Activated gamma-delta T cell treated with anti-CD3 and anti-CD28 coated beads, Interleukin-2, amount 50 U/mL, for 16 hours (primary cell): Measurements from ENCODE around the gene ZDHHC14.

Experiments
- DNase-seq: peaks from one replicate; pipeline ENCODE4 v3.0.0-alpha.2; 2020; ENCODE audit warnings: low read depth

ZDHHC14 gene

DNA sequence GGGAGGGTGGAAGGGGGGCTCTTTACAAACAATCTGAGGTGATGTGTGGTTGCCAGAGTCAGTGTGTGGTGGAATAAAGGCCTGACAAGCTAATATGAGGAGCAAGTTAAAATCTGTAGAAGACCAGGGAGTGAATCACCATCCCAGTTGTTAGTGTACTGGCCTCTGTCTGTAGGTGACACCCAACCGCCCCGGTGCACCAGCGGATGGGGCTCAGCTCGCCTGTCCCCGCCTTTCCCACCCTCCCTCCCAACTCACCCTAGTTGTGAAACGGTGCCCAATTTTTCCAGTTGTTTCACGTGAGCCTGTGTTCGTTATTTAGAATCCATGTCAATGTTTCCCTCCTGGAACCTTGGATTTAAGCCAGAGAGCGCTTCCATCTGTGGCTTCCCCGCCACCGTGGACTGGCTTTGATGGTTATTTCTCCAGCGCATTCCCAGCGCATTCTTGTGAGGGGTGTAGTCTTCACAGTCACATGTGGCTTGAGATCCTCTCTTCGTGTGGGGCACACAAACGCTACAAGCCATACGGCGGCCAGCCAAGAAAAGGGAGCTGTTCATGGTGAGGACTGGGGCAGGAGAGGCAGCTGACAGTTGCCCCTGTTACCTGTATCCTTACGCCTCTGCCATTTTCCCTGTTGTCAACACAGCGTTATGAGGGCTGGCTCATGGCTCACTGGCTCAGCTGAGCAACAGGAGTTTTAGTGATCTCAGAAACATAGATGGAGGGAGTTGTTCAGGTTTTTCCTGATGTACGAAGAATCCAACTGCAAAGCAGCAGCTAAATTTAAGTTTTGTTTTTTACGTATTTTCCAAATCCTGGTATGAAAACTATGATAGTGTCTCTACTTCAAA, 137.6 kb downstream of the ZDHHC14 start:
- no peak for DNase-seq

DNA sequence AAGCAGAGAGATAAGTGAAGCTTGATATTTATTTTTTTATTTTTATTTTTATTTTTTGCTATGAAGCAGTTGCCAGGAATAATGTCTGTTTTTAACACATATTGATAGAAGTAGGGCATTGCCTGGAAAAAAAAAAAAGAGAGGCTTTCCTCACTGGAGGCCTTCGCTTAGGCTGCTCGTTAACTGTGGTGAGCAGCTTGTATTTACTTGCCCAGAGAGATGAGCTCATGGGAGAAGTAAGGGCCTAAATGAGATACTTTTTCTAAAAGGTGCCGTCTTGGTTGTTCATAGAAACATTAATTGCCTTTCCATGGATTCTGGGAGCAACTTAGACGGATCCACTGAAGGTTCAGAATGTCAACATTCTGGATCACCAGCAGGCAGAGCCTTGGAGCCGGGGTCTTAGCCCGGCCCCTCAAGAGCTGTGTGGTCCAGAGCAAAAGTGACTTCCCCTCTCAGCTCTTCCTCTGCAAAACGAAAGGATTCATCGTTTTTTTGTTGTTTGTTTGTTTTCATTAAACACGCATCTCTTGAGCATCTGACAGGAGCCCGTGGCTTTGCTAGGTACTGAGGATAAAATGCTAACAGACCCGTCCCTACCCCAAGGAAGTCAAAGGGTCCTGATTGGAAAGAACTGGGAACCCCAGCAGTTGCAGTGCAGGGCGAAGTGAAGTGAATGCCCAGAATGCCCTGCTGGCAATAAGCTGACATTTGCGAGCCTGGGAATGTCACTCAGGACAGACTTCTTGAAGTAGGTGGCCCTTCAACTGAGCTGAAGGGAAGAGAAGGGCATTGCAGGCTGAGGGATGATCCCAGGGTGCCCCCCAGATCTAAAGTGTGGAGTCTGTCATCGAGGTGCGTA, 138.5 kb downstream of the ZDHHC14 start:
- DNase-seq, result no peak

DNA sequence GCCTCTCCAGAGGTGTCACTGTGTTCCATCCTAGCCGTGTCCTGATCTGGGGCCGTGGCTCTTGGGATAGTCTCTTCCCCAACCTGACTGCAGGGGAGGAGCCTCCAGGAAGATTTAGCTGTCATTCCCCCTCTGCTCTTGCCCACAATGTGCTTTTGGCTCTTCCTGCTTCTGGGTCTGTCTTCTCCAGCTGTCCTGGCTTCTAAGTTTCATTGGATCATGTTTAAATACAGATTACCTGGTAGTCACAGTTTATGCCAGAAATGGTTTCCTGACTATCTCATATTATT, 139.1 kb downstream of the ZDHHC14 start:
- no peak for DNase-seq

DNA sequence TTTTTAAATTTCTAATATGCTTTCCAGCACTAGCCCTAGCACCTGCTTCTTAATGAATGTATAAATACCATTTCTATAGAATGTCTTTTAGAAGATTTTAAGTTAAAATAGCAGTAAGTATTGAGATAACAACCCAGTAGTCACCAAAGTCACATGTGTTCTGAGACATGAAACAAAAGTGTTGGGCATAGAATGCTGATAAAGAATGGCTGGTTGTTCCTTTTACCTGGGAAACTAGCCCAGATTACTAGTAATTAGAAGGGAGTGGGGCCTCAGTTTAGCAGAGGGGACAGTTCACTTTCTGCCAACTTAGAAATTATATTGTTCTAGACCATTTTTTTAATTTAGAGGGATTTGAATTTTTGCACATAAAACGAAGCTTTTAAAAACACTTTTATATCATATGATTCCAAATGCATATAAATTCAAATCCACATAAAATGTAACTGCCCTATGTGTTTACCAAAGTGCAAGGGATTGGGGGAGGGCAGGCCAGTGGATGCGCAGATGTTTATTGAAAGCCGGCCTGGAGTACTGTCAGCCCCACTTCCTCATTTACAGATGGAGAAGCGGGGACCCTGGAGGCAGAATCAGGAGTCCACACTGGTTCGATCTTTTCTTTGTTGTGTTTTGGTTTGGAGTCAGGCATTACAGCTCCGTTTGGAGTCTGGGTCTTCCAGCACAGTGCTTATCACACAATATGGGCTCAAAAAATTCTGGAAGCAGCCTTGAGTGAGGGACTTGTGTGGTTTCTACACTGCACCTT, 139.8 kb downstream of the ZDHHC14 start:
- no peak for DNase-seq

DNA sequence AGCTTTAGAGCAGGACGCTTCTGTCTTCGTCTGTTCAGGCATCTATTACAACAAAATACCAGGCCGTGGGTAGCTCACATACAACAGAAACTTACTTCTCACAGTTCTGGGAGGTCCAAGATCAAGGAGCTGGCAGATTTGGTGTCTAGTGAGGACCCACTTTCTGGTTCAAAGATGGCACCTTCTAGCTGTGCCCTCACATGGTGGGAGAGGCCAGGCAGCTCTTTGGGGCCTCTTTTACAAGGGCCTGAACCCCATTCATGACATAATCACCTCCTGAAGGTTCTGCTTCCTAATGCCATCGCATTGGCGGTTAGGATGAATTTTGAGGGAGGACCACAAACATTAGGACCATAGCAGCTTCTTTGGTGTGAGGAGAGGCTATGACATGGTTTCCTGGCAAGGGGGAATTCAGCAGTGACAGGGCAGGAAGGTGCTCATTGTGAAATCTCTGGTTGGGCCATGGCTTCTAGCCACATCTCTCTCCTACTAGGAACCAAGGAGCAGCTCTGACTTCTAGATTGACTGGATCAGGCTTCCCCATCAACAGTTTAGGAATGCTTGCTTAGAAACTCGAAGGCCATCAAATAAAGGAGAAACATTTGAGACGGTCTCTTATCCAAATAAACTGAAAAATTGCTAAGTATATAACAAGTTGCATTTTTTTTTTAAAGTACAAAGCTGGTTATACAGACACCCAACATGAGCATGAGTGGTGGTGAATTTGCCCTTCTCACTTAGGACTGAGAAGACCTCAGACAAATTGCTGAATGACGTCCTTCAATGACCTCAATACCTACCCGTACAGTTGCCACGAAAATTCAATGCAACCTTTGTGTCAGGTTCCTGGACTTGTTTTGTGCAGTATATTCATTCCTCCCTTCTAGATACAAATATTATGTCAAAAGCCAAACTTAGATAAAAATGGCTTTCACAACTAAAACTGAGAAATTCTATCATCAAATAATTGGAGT, 140.7 kb downstream of the ZDHHC14 start:
- no peak for DNase-seq

DNA sequence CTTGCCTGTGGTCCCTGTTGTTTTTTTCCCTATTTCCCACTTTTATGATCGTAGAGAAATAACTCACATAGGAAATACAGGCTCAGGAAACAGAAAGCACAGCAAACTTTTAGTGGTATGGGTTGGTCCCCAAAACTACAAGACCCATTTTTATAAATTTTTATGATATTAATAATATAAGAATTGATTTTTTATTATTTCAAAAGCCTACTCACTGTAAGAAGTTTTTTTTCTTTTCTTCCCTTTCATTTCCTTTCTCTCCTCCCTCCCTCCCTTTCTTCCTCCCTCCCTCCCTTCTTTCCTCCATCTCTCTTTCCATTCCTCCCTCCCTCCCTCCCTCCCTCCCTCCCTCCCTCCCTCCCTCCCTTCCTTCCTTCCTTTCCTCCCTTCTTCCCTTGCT, 141.5 kb downstream of the ZDHHC14 start:
- no peak for DNase-seq

DNA sequence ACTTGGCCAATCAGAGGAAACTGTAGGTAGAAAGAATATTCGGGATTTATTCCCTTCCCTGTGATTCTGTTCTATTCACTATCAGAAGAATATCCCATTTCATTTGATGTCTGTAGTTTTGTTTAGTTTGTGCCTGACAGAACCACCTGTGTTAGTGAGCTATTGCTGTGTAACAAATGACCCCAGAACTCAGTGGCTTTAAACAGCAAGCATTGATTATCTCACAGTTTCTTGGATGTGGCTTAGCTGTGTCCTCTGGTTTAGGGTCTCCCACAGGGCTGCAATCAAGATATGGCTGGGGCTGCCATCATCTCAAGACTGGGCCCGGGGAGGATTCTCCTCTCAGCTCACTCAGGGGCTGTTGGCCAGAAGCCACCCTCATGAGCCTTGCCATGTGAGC, 143.7 kb downstream of the ZDHHC14 start:
- DNase-seq, result no peak

DNA sequence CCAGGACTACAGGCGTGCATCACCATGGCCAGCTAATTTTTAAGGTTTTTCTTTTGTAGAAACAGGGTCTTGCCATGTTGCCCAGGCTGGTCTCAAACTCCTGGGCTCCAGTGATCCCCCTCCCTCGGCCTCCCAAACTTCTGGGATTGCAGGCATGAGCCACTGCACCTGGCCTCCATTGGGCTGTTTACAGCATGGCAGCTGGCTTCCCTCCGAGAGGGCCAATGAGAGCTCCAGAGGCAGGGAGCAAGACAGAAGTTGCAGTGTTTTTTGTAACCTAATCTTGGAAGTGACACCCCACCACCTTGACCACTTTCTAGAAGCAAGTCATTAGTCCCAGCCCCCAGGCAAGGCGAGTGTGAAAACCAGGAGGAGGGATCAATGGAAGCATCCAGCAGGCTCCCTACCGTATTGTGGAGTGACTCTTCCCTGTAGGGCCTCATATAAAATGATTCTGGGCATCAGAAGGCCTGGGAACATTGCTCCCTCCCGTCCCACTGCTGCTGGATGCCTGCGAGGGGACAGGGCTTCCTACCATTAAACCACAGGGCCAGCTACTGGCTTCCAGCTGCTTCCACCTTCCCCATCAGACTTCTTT, 144.4 kb downstream of the ZDHHC14 start:
- no peak for DNase-seq

DNA sequence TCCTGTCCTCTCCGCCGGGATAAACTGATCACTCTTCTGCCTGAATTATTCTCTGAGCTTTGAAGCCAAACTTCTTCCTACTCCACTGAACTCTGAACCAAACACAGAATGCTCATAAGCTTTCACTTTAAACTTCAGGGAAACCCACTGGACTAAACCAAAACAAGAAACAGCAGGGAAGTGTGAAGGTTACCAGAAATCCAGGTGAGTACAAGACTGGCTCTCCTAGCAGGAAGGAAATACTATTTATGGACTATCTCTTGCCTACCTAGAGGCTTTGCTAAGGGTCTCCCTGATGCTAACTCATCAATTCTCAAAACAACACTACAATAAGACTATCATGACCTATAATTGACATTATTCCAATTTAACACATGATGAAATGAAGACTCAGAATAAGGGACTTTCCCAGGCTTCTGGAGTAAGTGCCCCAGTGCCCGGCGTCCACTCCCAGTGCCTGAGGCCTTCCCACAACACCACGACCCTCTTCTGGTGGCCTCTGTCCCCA, 145.0 kb downstream of the ZDHHC14 start:
- DNase-seq, result no peak

DNA sequence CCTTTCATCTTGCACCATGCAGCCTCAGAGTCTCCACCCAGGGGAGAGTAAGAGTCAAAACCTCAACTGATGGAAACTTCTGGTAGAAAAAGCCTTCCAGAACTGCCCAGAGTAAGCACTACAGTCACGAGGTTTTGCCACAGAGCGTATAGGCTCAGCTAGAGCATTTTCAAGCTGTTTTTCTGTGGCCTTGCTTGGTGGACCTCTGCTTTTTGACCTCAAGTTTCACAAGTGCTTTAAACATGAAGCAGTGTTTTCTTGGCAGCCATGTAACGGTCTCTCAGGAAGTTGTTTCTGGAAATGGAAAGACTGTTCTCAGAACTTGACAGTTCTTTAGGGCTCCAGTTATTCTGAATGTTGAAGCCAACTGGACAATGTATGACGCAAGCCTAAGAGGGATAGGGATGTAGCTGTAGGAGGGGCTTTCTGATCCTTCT, 146.5 kb downstream of the ZDHHC14 start:
- DNase-seq, result no peak

DNA sequence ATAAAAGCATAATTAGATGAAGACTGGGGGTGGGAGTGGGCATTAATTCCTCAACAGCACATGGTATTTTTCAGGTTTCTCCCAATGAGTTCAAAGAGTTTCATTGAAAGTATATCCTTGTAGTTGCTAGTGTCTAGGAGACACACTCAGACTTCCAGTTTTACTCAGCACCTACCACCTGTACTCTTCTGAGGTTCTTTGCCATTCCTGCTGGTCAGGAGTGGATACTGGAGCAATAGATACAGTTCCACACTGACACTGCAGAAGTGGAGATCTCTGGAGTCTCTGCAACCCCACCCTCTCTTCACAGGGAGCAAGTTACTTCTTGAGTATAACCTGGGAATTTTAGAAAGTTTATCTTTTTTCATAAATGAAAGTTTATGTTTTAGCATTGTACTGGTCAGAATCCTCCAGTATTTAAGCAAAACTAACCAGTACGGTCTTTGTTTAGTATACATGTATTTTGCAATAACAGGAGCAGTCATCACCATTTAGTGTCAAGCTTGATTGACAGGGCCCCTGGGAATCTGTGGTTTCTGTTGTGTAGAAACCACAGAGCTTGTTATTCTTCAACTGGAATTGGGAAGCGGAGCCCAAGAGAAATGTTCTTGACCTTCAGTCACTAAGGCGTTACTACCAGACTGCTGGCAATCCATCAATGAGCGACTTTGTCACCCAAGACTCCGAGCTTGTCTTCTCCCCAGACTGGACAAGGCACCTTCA, 148.1 kb downstream of the ZDHHC14 start:
- DNase-seq, result no peak

DNA sequence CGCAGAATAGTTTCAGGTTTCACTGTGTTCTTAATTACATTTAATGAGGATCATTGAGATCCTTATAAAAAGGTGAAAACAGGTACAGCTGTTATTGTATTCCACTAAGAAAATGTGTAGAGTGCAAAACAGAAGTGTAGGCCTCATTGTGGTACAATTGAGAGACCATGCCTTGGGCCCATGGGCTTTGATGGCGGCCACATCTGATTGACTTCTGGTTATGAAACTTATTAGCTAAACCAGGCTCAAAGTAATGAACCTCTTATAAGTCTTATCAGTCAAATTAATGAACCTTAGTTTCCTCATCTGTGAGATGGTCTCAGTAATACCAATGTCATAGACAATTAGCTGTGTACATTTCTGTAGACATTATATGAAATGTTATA, 148.7 kb downstream of the ZDHHC14 start:
- no peak for DNase-seq

DNA sequence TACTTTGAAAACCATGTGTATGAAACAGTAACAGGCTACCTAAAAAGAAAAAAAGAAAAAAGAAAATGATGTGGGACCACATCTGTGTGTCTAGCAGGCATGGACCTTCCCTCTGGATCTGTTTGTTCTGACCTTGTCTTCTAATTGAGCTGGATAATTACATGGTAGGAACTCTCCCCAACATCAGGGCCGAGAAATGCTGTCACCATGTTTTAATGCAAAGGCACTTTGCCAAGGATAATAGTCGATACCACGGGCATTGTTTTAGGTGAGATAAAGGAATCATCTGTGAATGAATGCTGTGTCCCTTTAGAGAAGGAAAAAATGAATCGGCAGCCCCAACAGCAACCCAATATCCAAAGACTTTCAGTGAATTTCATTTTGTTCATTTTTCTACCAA, 149.1 kb downstream of the ZDHHC14 start:
- no peak for DNase-seq

DNA sequence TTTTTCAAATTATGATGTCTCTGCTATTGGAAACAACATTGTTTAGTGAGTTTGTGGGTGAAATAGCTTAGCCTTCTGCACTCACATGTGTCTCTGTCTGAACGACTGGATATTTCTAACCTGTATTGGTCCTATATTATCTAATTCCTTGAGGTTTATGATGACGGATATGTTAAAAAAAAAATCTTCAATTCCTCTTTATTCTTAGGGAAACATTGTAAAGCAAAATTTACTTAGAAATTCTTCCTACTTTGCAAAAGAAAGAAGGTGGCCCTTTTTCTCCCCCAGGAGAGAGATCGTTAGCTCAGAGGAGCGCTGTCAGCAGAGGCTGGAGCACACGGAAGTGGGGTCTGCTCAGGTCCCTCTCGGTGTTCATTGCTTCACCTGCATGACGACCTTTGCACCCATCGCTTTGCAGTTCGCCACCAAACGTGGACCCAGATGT, 149.8 kb downstream of the ZDHHC14 start:
- no peak for DNase-seq

DNA sequence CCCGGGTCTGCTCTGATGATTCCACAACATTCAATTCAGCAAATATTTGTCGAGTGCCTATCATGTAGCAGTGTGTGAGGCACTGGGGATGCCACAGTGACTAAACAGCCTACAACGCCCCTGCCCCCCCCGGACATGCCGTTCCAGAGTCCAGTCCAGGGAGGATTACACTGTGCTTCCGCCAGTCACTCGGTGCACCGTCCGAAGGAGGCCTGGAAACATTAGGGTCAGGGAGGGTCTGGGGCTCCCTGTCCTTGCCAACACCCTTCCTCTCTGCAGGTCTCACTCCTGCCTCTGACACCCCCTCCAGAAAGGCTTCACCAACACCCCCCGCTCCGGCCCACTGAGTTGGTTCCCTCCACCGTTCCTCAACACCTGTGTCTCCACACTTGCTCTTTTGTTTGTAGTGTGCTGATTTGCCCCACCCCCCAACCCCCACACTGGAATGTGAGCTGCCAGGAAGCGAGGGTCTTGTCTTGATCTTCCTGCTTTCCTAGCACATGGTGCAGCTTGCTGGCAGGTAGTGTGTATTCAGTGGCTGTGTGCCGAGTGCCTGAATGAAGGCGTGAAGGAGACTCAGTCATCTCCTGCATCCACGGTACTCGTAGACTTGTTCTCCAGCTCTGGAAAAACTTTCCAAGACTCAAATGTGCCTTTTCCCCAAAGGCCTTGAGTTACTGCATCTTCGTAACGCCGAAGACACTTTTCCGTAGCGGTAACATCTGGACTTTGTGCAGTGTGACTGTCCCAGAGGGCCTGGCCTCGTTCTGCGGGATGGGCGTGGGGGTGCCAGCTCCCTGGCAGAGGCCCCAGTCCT, 150.4 kb downstream of the ZDHHC14 start:
- no peak for DNase-seq

DNA sequence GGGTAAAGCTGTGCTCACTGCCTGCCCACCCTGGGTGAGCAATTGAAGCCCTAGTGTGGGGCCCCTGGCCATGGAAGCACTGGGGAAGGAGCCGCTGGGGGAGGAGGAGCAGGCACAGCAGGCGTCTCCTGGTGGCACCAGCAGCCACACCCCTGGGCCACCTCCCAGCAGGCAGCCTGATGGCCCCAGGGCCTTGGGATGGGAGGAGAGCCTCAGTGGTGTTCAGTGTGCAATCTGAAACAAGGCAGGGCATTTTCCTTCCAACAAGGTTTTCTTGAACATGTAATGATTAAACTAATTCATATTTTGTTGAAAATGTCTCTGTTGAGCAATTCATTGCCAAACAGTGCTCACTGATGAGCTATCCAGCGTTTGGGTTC, 151.0 kb downstream of the ZDHHC14 start:
- no peak for DNase-seq

DNA sequence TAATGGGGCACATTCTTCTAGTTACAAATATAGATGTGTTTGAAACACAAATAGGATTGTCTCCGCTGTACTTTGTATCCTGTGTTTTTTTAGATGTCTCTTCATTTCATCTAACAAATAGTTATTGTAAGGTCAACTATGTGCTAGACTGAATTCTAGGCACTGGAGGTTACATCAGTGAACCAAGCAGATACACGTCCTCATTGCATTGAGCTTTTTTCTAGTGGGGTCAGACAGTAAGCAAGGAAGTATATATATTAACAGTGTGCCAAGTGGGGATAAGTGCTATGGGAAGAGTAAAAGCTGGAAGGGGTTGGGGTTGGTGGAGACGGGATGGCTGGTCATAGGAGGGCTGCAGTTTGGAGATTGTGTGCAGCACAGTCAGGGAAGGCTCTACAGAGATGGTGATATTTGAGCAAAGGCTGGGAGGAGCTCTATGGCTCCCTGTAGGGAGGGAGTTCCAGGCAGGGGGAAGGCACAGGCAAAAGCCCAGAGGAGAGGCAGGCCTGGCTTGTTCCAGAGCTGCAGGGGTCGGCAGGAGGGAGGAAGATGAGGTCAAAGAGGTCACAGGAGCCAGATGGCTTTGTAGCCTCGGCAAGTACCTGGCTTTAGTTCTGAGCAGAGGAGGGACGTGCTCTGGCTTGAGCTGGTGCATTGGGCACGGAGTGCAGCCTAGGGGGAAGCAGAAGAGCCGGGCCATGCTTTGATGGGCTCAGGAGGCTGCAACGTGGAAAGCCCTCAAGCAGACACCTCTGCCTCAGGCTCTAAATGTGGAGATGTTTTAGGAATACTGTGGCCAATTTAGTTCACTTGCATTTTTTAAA, 152.3 kb downstream of the ZDHHC14 start:
- no peak for DNase-seq

DNA sequence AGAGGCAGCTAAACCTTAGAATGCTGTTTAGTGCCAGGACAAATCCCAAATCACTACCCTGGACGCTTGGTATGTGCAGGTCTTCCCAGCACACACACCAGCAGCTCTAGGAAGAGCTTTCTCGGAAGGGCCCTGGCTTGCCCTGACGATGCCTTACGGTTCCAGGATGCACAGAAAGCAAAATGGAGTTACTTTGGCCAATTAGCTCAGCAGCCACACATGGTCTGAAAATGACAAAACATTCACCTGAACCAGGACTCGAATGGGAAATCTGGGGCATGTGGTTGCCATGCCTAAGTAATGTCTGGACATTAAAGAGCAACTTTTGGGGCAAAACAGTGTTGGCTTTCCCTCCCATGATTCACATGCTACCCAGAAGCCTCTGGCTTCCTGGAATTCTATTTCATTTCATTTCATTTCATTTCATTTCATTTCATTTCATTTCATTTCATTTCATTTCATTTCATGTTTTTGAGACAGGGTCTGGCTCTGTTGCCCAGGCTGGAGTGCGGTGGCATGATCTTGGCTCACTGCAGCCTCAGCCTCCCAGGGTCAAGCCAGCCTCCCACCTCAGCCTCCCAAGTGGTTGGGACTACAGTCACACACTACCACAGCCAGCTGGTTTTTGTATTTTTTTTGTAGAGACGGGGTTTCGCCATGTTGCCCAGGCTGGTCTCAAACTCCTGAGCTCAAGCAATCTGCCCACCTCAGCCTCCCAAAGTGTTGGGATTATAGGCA, 153.3 kb downstream of the ZDHHC14 start:
- DNase-seq, result no peak
